NCI-H2196 treated with DMSO at 0.1 percent for 48 hours (cell line): ENCODE data around the gene ZNF778.
"Not testable (repeated sequence)": the region's sequence is repeated elsewhere in the genome, so short reads cannot be mapped to it uniquely, and the experiment has no call there.

Experiments
- DNase-seq: peaks from one replicate; lab custom pipeline; 2025; ENCODE audit not compliant: unreplicated experiment; lab: John Stamatoyannopoulos, UW

ZNF778 gene

GRCh38 chr16:89179656-89180315 is 37.7 kb upstream of the ZNF778 start:
- no peak for DNase-seq

GRCh38 chr16:89183463-89183862 is 34.0 kb upstream of the ZNF778 start:
- DNase-seq, result no peak

GRCh38 chr16:89183975-89184676 is 33.4 kb upstream of the ZNF778 start:
- DNase-seq, result no peak

- DNase-seq, result no peak
These were observed 32.9 kb upstream of the ZNF778 start for GRCh38 chr16:89184677-89184932.

- no peak for DNase-seq
These were observed 32.3 kb upstream of the ZNF778 start for GRCh38 chr16:89184933-89185794.

GRCh38 chr16:89185887-89186592 is 31.5 kb upstream of the ZNF778 start:
- DNase-seq, result not testable (repeated sequence)

- DNase-seq, result not testable (repeated sequence)
These were observed 30.9 kb upstream of the ZNF778 start for GRCh38 chr16:89186593-89187031.

GRCh38 chr16:89187032-89187769 is 30.3 kb upstream of the ZNF778 start:
- DNase-seq, result no peak

GRCh38 chr16:89187770-89188392 is 29.6 kb upstream of the ZNF778 start:
- DNase-seq, result no peak

GRCh38 chr16:89188471-89189357 is 28.8 kb upstream of the ZNF778 start:
- not testable (repeated sequence) for DNase-seq

GRCh38 chr16:89189358-89190025 is 28.0 kb upstream of the ZNF778 start:
- no peak for DNase-seq

GRCh38 chr16:89190150-89190958 is 27.1 kb upstream of the ZNF778 start:
- no peak for DNase-seq

GRCh38 chr16:89191033-89191900 is 26.2 kb upstream of the ZNF778 start:
- no peak for DNase-seq

GRCh38 chr16:89191901-89192185 is 25.7 kb upstream of the ZNF778 start:
- DNase-seq, result no peak

GRCh38 chr16:89192186-89192955 is 25.1 kb upstream of the ZNF778 start:
- DNase-seq, result peak; percentile 19

GRCh38 chr16:89192956-89193575 is 24.4 kb upstream of the ZNF778 start:
- peak; percentile 31 for DNase-seq
